GM21367 (cell line): ENCODE measurements around the gene LIPC.

ENCODE experiments used
- ATAC-seq: cut with Tn5 transposase; IDR thresholded peaks from one replicate; pipeline ENCODE4 v1.9.1; 2021; ENCODE audit not compliant: unreplicated experiment

LIPC gene

DNA sequence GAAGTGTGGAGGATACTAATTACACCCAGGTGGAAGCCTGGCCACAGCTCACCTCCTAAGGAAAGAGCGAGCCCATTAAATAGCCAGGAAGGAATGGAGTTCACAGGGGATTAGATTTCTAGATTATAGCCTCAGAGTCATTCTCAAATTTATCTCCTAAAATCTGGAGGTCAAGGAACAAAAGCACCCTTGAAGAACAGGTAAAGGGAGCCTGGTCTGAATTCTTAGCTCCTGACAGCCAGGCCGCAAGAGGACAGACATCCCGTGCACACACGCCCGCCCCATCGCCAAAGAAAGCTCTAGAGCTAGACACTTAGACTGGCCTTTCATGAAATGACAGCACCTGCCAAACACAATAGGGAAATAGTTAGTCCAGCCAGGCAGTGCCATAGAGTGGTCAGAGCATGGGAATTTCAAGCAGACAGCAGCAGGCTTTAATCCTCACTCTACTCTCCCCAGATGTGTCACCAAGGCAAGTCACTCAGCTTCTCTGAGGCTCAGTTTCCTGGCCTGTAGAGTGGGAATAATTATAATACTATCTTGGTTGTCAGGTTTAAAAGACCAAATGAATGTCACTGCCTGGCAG lies 59.2 kb downstream of the LIPC start:
- no peak for ATAC-seq

DNA sequence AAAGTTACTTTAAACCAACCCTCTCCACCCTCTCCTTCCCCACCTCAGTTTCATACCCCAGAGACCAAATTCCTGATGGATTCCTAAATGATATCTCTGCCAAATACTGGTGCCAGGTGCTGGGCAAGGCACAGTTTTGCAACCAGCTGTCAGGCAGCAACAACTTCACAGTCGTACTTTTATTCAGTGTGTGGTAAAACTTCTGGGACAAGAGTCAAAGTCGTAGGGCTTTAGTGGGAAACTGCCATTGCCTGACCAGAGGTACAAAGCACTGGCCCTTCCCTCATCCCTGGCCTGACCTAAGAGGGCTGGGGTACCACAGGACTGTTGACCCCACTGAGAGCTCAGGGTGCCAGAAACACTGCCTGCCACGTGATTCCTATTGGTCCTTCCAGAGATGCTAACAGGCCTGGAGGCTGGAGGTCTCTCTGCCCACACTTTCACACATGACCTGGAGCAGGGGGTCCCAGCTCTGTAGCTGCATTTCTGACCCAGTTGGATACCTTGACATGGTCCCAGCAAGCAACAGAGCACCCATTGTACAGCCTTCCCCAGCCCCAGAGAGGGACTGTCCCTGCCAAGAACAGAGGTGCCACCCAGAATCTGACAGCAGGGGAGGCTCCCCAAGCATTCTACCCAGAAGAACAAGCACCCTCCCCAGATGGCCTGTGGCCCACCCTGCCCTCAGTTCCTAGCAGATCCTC lies 59.9 kb downstream of the LIPC start:
- no peak for ATAC-seq

DNA sequence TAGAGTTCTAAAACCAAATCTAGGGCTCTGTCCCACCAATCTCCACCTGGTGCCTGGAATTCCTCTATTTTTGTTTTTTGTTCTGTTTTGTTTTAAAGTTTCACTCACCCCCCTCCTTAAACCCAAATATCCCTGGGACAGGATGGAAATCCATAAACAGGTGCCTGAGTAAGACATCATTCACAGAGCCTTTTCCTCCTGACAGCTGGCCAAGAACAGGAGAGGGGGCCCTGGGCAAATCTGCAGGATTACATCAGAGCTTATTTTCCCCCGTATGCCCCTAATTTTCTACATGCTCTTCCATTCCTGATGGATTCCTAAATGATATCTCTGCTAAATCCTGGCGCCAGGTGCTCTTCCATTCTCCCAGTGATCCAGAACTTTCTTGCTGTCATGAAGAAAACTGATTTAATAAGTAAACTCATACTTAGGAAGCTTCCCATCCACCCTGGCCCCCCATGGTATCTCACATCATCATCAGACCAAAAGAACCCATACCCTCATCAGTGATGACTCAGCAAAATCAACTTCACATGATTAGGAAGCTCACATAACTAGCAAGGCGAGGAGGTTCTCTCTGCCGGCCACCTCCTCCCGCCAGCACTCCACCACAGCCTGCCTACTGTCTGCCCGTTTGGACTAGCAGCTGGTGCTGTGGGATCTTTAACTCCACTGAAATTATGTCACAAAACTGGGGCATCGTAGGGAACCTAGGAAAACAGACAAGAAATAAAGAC lies 61.0 kb downstream of the LIPC start:
- ATAC-seq = no peak

- no peak for ATAC-seq
Observed at GRCh38 chr15:58494567-58494966, 62.8 kb downstream of the LIPC start.

GRCh38 chr15:58495891-58496408 lies 64.2 kb downstream of the LIPC start:
- no peak for ATAC-seq

GRCh38 chr15:58497046-58497785 lies 65.4 kb downstream of the LIPC start:
- ATAC-seq = no peak

- no peak for ATAC-seq
Observed at GRCh38 chr15:58498821-58499580, 67.2 kb downstream of the LIPC start.

DNA sequence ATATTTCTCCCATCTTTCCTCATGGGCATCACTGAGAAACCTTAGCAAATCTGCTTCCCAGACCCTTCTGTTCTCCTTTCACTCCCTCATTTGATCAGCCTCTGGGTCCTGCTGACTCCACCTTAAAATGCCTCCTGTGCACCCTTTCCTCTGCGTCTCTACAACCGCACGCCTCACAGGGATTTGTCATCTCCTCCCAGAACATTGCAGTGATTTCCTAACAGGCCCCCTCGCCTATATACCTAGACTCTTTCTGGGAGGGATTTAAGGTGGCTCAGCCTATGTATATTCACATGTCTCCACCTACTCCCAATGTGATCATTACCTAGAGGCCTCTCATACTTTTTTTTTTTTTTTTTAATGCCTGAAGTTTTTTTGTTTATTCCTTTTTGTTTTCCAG lies 69.2 kb downstream of the LIPC start:
- no peak for ATAC-seq

DNA sequence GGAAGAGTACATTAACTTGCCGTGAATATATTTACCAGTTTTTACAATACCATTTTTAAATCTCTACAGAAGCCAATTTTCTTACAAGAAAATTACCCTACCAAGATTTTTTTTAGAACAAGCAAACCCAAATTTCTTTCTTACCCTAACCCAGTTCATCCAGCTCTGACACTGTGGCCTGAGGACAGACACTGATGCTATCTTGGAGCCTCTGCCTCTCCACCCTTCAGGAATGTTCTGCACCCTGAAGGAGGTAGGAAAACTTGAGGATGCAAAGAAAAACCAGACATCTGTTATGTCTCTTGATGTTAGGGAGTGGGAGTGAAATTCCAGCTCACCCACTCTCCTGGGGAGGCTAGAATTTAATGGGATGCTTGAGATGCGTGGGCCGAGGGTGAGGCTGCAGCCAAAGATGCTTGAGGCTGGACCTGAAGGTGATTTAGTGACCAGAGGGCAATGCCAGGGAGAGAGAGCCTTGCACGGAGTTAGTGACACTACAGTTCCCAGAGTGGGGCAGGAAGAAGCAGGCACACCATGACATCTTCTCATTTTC lies 69.9 kb downstream of the LIPC start:
- ATAC-seq = no peak

- ATAC-seq = no peak
Observed at GRCh38 chr15:58503139-58504027, 71.6 kb downstream of the LIPC start.

DNA sequence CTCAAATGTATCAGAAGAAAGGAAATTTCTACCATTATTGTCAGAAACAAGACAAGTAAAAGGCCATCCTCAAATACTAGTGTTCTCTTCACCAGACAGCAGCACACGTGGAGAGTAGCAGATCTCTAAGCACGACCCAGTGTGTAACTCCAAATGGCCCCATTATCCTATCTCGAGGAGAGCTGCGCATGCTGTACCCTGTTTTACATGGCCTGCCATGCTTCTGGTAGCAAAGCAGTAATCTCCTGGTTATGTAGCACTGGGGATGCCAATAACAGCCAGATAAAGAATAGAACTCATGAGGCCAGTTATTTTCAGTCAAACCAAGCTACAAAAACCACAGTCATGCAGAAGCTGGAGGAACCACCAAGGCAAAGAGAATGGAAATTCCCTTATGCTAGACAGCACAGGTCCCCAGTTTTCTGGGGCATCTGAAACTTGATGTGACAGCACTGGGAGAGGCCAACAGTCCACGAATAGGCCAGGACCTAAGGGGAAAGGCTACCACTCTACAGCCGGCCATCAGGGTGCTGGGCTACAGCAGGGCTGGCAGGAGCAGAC lies 73.0 kb downstream of the LIPC start:
- no peak for ATAC-seq

DNA sequence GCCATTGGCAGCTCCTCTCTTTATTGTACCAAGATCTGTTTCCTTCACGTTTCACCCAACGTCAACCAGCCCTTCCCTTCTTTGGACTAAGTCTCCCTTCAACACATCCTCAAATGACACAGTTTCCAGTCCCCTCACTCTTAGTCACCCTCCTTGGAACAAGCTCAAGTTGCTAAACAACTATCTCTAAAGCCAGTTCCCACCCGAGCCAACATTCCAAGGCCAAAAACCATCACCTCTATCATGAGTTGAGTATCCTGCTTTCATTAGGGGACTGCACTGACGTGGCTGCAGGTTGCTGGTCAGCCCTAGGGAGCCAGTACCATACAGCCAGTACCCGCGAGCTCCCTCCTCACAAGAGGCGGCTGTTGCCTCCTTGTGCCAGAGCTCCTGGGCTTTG lies 73.8 kb downstream of the LIPC start:
- ATAC-seq = no peak

GRCh38 chr15:58506064-58506490 lies 74.3 kb downstream of the LIPC start:
- ATAC-seq = no peak

DNA sequence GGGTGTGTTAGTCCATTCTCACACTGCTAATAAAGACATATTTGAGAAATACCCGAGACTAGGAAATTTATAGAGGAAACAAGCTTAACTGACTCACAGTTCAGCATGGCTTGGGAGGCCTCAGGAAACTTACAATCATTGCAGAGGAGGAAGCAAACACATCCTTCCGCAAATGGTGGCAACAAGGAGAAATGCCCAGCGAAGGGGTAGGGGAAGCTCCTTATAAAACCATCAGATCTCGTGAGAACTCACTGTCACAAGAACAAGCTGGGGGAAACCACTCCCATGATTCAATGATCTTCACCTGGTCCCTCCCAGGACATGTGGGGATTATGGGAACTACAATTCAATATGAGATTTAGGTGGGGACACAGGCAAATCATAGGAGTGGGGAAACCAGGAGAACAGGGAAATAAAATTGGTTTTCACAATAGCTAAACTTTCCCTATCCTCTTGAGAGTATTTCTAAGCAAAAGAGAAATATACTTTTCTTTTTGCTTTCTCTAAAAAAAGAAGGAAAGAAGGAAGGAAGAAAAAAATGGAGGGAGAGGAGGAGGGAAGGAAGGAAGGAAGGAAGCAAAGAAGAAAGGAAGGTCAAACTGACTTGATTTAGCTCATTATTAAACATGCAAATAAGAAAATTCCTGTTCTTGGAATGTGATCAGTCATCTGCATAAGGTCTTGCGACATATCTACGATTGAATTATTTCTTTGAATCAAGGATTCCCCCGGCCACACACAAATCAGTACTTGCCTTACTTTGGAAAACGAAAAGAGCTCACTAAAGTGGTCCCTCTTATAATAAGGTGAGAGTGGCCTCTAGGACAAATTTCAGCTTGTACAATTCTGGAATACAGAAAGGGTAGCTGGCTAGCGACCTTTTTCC lies 75.2 kb downstream of the LIPC start:
- no peak for ATAC-seq

- no peak for ATAC-seq
Observed at GRCh38 chr15:58509556-58509955, 77.8 kb downstream of the LIPC start.

DNA sequence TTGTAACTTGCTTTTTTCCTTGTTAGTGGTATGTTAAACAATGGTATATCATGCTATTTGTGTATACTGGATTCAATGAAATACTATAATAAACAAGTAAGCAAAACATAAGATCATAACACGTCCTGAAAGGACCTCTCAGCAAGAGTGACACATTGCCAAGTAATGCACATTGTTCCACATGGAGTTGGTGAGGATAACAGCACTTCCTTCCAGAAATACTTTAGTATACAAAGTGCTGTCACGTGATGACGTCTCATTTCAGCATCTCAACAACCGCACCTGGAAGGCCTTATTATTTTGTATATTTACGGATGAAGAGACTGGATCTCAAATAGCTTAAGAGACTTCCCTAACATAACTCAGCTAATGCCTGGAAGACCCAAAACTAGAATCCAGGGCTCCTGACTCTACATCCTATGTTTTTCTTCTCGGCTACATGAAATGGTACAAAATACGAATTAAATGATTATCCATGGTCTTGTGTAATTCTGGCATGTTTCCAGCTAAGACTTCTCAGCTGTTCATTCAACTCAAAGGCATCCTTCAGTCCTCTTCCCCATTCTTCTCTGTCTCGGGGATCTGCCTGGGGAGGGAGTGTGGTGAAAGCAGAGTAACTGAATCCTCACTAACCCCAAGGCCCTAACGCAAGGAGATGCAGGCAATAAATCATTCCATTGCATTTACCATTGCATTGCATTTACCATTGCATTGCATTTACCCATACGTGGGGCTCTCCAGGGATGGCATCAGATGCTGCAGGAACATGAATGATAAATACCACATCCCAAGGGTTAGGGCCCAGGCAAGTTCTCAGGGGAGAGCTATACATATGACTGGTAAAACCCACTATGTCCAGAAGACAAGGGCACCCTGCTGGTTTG lies 79.2 kb downstream of the LIPC start:
- no peak for ATAC-seq

DNA sequence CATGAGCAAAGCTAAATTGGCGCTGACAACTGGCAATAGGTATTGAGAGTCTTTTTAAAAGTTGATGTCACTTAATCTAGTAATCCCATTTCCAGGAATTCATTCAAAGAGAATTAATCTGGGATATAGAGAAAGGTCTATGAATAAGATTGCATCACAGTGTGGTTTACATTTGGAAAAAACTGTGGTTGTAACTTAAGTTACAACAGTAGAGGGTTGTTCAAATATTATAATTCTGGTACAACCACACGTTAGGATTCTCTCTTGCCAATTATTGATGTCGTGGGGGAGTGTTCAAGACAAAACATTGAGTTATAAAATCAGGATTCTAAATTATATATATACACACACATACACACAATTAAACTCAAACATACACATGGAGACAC lies 79.8 kb downstream of the LIPC start:
- ATAC-seq = no peak
